ENCODE measurements around the gene CAPZB.

Gene CAPZB

DNA sequence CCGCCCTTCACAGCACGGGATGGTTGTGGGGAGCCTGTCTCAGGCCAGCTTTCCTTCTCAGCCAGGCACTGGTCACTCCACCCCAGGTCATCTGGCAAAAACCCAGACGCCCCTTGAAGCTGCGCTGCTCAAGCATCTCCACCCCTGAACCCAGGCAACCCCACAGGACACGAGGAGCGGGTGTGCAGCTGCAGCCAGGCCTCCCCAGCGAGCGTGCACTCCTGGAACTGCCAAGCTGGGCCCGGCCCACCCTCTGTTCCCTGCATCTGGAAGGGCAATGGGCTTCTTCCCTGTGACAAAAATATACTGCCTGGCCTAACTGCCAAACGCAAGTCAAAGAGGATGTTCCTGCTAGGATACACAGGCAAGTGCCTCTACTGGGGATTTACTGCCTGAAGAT is 133.5 kb downstream of the CAPZB start:
- TF ChIP-seq, protein P1, sequence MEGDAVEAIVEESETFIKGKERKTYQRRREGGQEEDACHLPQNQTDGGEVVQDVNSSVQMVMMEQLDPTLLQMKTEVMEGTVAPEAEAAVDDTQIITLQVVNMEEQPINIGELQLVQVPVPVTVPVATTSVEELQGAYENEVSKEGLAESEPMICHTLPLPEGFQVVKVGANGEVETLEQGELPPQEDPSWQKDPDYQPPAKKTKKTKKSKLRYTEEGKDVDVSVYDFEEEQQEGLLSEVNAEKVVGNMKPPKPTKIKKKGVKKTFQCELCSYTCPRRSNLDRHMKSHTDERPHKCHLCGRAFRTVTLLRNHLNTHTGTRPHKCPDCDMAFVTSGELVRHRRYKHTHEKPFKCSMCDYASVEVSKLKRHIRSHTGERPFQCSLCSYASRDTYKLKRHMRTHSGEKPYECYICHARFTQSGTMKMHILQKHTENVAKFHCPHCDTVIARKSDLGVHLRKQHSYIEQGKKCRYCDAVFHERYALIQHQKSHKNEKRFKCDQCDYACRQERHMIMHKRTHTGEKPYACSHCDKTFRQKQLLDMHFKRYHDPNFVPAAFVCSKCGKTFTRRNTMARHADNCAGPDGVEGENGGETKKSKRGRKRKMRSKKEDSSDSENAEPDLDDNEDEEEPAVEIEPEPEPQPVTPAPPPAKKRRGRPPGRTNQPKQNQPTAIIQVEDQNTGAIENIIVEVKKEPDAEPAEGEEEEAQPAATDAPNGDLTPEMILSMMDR (IDR thresholded peaks at IDR 0.05; ENCODE audit: low read depth, low read length, missing control alignments) = no peak
- no peak overlapping the region for H3K4me3 ChIP-seq (ENCODE audit: low read depth, low read length)
- DNase-seq (ENCODE audit: low read depth) = no peak
- in situ Hi-C loops (cut with HindIII; ENCODE audit: low sequenced_read_pairs) = no loop called here

DNA sequence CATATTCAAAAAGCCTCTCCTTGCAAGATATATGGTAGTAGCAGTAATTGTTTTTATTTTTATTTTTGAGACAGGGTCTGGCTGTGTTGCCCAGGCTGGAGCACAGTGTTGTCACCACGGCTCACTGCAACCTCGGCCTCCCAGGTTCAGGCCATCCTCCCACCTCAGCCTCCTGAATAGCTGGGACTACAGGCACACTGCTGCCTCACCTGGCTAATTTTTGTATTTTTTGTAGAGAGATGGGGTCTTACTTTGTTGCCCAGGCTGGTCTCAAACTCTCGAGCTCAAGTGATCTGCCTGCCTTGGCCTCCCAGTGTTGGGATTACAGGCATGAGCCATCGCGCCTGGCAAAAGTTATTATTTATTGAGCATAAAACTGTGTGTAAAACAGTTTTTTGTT is 134.8 kb downstream of the CAPZB start:
- TF ChIP-seq, protein P1 (IDR thresholded peaks at IDR 0.05; ENCODE audit: low read depth, low read length, missing control alignments) = no peak
- DNase-seq (ENCODE audit: low read depth) = no peak
- in situ Hi-C loops (cut with HindIII; ENCODE audit: low sequenced_read_pairs) = no loop called here
- H3K4me3 ChIP-seq (ENCODE audit: low read depth, low read length) = no peak overlapping the region

DNA sequence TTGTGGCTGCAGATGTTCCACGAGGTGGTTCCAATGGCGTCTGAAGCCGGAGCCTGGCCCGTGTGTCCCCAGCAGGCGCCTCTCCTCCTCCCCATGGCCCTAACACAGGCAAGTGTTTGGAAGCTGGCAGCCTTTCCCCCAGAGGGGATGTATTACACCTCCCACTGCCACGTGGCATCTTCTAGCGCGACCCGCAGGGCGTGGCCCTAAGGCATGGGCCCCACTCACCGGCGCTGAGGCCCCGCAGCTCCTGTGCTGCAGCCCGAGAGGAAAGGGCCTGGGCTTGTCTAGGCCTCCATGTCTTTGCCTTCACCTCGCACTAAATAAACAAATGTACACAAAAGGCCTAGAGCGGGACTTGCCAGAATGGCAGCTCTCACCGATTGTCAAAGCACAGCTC is 135.3 kb downstream of the CAPZB start:
- no peak for DNase-seq (ENCODE audit: low read depth)
- in situ Hi-C loops (cut with HindIII; ENCODE audit: low sequenced_read_pairs) = no loop called here
- H3K4me3 ChIP-seq (ENCODE audit: low read depth, low read length) = no peak overlapping the region
- TF ChIP-seq, protein P1 (IDR thresholded peaks at IDR 0.05; ENCODE audit: low read depth, low read length, missing control alignments) = no peak

DNA sequence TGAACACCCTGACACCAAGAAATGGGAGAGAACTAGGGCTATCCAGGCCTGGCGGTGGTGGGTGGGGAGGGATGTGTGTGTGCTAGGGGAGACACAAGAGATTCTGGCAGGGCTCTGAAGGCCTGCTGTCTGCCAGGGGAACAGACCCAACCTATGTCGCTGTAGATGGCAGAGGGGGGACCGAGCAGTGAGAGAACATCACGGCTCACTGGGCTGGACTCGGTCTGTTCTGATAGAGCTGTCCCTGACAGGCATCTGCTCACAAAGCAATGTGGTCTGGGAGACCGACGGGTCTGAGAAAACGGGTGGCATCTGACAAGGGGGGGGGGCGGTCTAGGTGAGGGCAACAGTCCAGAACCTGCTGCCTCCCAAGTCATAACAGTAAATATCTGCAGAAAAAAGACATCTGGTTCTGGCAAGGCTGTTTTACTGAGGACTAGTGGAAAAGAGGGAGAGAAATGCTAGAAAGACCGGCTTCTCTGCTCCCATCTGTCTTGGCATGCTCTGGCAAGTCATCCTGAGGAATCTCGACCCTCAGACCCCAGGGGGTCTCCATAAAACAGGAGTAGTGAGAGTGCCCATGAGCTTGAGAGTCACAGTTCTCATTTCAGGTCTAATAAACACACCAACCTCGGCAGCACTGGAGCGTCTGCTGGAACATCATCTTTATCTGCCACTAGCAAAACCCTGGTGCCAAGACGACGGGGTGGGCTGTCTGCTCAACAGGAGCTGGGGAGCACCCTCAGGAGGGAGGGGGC is 136.7 kb downstream of the CAPZB start:
- TF ChIP-seq, protein P1 (IDR thresholded peaks at IDR 0.05; ENCODE audit: low read depth, low read length, missing control alignments) = no peak
- no peak overlapping the region for H3K4me3 ChIP-seq (ENCODE audit: low read depth, low read length)
- DNase-seq (ENCODE audit: low read depth) = no peak
- in situ Hi-C loops (cut with HindIII; ENCODE audit: low sequenced_read_pairs) = no loop called here

DNA sequence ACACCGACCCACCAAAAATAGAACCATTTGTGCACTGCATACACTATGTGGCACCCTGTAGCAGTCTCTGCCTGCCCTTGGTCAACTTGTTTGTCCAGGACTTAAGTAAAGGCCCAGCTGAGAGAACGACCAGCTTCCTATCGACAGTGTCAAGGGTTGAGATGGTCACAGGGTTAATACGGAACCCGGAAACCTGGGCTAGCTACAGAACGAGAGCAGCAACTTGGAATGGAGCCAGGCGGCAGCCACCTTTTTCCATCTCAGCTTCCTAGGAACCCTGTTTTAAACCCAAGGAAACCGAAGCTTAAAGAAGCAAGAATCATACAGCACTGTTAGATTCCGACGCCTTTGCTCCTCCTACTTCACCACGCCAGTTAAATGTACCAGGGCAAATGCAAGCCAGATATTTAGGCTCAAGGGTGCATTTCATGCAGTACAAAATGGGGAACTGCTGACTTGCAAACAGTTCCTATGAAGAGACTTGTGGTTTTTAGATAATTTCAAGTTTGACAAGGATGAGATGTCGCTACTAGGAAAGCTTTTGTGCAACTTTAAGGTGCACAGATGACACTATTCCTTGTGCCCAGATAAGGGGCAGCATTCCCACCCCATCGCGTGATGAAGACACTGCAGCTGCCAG is 137.7 kb downstream of the CAPZB start:
- DNase-seq (ENCODE audit: low read depth) = no peak
- in situ Hi-C loops (cut with HindIII; ENCODE audit: low sequenced_read_pairs) = no loop called here
- H3K4me3 ChIP-seq (ENCODE audit: low read depth, low read length) = no peak overlapping the region
- TF ChIP-seq, protein P1 (IDR thresholded peaks at IDR 0.05; ENCODE audit: low read depth, low read length, missing control alignments) = no peak

DNA sequence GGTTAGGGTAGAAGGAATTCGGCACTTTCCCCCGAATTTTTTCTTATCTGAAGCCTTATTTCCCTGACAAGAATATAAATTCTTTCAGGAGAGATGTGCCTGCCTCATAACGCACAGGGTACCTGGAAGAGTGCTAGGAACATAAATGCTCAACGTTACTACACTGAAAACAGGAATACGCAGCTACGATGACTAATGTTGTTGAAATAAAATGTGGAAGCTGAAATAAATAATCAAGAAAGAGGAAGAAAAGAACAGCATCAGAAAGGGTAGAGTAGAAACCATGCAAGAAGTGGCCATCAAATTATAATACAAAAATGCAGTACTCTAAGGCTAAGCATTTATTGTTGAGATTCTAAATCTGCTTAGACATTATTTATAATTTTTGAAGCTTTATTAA is 139.3 kb downstream of the CAPZB start:
- in situ Hi-C loops (cut with HindIII; ENCODE audit: low sequenced_read_pairs) = no loop called here
- no peak overlapping the region for H3K4me3 ChIP-seq (ENCODE audit: low read depth, low read length)
- TF ChIP-seq, protein P1 (IDR thresholded peaks at IDR 0.05; ENCODE audit: low read depth, low read length, missing control alignments) = no peak
- no peak for DNase-seq (ENCODE audit: low read depth)

Measured in astrocyte of the cerebellum (primary cell).